ENCODE data around the gene DLG4.

DLG4 gene

GRCh38 chr17:7137171-7137943 is 82.3 kb downstream of the DLG4 start:
- TF ChIP-seq CTCF (IDR thresholded peaks at IDR 0.05; ENCODE audit: borderline replicate concordance, insufficient read depth, low read depth, low read length) = no peak
- no peak overlapping the region for H3K4me3 ChIP-seq (ENCODE audit: low read depth, low read length)

Measured in GM12875 (cell line).